GM21528 (cell line): ENCODE data around the gene C6orf89.
"Not testable (repeated sequence)": the region's sequence is repeated elsewhere in the genome, so short reads cannot be mapped to it uniquely, and the experiment has no call there.

Source experiments
- ATAC-seq: cut with Tn5 transposase; IDR thresholded peaks from one replicate; pipeline ENCODE4 v1.9.1; 2021; ENCODE audit warnings: mild to moderate bottlenecking, moderate library complexity; ENCODE audit not compliant: unreplicated experiment, low FRiP score

Gene C6orf89

DNA sequence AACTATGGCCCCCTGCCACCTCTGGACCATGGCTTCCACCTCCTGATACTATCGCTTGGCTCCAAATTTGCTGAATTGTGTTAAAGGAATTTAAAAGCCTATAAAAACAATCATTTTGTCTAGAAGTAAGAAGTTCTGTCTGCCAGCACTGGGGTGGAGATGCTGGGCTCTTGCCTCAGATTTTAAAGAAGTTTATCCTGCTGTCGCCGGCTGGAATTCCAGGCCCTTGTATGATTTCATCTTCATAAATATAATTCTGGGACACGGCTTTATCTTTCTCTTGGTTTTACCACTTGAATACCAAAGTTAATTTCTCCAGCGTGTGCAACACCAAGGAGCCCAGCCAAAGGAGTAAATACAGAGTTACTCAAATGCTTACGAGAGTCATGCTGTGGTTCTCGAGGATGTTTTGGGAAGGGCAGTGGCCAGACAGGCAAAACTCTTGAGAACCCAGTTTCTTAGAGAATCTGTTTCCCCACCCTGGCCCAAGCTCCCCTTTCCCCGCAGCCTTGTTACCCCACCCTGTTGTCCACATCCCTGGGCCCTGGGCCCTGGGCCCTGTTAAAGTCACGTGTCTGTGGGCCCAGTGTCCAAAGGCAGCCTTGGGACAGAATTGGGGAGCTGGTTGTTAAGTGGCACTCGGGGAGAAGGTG lies 31.9 kb downstream of the C6orf89 start:
- no peak for ATAC-seq

DNA sequence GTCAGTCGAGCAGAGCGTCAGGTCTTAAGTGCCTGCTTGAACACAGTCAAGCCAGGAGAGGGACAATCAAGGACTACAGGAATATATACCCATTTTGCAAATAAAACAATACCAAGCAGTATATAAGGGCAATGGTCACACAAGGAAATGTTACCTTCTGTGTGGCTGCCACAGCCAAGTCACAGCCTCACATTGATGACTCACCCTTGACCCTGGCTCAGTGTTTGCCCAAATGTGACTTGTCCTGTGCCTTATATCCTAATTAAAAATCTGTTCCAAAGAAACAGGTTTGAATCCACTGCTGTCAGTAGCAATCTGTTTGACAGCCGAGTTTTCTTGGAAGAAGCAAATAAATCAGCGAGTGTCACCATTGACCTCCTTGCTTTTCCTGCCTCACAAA lies 34.3 kb downstream of the C6orf89 start:
- no peak for ATAC-seq

DNA sequence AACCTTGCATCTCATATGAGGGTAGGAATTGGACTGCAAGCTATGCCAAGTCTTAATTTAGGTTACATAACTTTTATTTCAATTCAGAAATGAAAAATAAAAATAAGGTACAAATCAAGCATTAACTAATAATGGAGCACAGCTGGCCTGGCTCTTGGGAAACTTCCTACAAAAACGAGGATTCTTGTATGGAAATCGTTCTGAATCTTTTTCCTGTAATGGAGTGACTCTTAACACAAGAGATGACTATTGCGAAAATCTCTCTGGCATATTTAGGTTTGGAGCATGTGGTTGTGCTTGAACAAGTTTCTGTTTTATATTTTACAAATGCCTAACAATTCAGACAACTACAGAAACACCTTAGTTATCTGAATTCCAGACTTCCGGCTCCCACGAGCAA lies 34.8 kb downstream of the C6orf89 start:
- no peak for ATAC-seq

DNA sequence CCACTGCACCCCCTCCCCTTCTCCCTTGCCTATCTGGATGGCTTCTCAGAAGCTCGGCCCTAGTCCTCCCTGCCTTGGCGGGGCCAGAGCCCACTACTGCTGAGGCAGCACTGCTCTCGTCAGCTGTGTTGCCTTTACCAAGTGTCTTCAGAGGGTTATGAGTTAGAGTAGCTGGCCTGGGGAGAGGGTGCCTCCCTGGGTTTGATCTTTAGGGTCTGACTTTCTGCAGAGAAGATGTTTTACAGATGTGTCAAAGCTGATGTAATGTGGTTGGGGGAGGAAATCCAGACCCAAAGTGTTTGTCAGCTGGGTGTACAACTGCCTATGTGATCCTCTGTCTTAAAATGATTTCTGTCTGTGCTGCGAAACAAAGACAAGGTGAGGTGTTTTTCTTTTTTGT lies 38.4 kb downstream of the C6orf89 start:
- no peak for ATAC-seq

DNA sequence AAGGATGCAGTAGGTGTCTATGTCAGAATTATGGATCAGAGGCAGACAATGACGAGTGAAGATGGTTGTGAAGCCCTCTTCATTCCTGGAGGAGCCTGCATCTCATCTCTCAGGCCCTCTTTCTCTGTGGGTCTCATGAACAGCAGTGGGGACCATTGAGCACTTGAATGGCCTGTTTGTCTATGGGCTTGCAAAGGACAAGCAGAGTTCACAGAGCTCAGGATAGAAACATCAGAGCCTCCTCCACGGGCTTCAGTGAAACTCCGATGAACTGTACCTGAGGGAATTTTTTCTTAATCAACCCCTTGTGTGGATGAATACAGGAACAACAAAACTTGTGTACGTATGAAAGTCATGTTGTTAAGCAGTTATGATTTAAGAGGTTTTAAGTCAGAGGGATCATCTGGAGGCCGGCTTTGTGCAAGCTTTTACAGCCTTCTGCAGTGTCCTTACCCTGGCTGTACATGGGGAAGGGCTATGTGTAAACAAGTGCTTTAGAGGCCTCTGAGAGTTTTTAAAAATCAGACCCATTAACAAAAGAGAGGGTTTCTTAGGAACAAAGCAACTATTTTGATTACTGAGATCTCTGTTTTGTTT lies 39.1 kb downstream of the C6orf89 start:
- ATAC-seq: no peak

DNA sequence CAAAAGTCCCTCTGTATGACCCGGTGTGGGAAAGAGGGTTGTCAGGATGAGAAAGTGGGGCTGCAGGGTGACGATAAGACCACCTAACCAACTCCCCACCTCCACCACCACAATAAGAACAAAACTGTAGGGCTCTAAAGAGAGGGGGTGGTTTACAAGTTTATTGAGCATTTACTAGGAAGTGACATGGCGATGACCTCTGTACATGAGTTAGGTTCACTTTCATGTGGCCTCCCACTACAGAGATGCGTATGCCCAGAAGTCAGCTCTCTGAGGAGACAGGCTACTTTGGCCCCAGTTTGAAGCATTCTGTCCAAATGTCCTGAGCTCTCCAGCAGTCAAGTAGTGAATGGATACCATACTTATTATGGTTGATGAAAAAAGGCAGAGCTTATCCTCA lies 40.1 kb downstream of the C6orf89 start:
- ATAC-seq: no peak

DNA sequence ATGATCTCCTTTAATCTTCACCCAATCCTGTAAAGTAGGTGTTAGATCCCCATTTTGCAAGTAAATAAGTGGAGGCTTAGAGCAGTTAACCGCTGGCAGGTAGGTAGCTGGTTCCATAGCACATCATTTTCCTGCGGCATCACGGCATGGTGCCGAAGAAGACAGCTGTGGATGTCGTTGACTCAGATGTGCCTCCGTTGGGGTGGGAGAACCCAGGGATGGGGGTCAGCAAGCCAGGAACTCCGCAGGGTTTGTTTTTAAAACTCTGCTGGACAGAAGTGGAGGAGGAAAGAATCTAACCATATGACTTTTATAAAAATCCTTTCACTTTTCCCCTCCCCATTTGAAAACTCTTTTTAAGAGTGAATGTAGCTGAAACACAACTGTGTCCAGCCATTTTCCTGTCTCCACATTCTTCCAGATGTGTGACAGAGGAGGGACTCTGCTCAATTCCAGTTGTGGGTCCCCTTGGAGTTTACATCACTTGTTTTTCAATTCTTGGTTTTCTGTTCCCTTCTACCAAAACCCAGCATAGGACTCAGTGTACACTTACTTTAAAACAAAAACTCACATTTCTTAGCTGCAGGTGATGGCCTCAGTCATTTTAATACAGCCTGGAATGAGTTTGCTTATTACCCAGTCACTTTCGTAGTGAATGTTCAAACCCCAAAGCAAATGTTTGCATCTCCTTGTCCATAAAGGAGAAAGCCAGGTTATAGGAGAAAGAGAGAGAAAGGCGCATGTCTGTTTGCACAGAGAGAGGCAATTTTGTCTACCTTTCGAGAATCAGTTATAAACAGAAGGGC lies 41.2 kb downstream of the C6orf89 start:
- ATAC-seq: no peak

DNA sequence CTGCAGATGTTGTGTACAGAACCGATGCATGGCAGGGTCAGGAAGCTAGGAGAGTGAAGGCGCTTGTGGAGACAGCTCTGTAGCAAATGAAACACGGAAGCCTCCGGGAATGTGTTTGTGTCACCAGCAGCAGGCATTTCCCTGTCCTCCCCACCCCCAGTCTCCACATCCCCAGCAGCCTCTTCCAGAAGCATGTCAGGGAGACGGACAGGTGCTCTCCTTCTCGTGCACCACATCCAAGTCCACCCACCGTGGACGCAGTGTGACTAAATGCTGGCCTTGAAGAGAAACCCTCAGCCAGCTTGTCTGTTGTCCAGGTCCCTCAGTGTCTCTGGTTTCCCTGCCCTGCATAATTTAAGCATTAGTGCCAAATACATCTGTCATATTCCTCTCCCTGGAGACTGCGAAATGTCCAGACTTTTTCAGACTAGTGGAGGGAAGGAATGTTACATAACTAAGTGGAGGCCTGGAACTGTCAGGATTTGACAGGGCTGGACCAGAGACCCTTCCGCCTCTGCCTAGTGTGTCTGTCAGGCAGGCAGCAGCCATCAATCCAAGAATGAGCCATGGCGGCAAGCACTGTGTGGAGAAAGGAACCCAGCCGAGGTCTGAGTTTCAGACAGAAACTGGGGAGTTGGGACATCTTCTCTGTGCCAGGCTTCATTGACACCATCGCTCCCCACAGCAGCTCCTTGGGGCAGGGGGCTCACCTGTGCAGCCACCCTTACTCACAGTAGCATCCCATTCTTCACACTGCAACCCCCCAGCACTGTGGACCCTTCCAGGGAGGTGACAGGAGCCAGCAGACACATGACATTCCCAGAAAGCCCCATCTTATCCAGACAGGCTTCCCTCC lies 42.2 kb downstream of the C6orf89 start:
- ATAC-seq: no peak

DNA sequence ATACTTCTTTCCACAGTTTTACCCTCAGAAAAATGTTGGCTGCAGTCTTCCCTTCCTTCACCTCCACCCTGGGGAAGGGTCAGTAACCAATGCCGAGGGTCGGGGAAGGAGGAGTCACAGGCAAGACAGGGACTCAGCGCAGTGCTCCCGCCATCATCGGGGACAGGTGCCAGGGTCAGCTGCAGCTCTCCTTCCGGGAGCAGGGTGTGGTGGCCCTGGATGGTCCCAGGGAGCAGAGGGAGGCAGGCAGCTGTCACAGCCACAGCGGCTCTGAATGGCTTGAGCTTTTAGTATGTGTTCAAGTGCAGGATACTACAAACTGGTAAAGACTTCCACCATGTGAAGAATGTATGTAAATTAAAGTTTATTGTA lies 42.8 kb downstream of the C6orf89 start:
- ATAC-seq: no peak

DNA sequence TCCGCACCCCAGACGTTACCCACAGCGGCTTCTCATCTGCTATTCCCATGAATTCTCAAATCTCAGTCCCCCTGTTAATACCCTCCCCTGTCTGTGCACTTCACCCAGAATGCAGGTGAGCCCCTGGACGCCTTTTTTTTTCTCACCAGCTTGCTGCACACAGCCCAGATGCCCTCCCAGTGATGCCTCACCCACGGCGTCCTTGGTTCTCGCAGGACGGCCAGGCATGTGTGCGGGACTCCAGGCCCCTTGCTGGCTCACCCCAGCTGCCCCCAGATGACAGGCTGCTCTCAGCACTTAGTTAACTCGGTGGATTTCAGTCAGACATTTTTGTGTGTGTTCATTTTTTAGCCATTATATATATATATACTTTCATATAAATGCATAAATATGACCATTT lies 43.4 kb downstream of the C6orf89 start:
- no peak for ATAC-seq

DNA sequence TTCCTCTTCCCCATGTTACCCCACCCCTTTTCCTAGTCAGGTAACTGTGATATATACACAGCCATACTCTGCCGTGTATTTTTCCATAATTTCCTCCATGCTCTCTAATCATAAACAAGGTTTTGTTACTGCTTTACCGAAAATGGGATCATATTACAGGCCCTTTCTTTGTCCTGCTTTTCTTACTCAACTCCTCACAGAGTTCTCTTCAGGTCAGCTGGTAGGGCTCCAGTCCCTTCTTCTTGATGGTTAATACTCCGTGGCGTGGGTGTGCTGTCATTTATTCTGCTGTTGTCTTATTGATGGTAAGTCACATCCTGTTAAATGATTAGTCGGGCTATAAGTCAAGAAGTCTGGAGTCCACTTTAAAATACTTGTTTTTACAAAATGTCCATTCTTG lies 43.9 kb downstream of the C6orf89 start:
- no peak for ATAC-seq

DNA sequence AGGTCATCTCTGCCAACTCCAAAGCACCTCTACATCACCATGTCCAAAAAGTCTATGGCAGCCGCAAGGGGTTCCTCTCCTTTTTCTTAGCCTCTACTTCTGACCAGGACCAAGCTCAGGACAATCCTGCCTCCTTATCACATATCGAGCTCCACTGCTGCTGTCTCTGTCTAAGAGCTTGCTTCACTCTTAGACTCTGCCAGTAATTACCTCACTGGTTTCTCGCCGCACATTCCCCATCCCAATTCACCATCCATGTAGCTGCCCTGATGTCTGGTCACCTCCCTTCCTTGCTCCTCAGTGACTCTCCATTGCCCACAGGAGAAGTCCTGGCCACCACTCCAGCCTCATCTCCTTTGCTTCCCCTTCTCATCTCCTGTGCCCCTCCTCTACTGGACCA lies 44.7 kb downstream of the C6orf89 start:
- ATAC-seq: no peak

DNA sequence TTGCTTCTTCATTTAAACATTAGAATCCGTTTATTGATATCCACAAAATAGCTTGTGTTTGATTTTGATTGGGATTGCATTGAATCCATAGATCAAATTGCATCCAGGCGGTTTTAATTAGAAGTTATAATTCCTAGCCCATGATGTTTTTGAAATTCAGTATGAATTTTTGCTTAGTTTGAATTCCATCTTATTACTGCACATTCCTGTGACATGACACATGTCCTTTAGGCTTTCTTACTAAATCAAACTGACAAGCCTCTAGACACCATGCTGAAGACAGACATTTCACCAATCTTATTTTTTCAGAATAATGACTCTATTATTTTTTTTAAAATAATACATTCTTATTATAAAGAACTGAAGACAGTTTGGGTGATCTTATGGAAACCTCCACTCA lies 47.4 kb downstream of the C6orf89 start:
- no peak for ATAC-seq

DNA sequence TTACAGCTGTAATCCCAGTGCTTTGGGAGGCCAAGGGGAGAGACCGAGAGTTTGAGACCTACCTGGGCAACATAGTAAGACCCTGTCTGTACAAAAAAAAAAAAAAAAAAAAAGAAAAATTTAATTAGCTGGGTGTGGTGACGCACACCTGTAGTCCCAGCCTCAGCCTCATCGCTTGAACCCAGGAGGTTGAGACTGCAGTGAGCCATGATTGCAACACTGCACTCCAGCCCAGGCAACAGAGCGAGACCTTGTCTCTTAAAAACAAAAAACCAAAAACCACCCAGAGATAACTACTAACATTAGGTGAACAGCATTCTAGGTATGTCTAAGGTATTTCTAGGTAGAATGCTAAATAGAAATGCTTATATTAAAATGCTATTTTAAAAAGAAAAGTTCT lies 47.8 kb downstream of the C6orf89 start:
- ATAC-seq: no peak

DNA sequence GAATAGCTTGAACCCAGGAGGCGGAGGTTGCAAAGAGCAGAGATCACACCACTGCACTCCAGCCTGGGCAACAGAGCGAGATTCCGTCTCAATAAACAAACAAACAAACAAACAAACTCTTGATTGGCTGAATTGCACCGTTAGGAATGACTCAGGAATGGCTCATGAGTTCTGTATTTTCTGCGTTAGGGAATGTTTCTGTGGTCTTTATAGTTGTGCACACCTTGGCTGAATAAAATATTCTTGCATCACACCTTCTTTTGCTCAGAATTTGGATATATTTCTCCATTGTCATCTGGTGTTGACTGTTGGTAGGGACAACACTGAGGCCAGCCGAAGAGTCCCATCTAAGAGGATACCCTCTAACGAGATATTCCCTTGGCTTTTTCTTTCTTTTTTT lies 49.1 kb downstream of the C6orf89 start:
- ATAC-seq: no peak

DNA sequence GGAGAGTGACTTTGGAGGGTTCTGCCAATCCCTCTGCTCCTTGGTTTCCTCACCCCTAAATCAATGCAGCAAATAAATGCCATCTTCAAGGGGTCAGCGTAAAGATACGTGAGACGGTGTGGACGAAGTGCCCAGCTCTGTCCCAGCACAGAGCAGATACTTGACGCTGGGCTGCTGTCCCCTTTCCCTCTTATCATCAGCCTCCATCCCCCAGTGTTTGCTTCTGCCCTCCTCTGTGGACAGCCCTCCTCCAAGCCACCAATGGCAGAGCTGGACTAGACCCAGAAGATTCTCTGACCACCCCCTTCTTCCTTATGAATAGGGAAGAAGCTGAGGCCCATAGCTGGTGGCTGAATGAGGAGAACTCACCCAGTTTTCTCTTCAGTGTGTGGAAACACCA lies 51.1 kb downstream of the C6orf89 start:
- ATAC-seq: no peak

DNA sequence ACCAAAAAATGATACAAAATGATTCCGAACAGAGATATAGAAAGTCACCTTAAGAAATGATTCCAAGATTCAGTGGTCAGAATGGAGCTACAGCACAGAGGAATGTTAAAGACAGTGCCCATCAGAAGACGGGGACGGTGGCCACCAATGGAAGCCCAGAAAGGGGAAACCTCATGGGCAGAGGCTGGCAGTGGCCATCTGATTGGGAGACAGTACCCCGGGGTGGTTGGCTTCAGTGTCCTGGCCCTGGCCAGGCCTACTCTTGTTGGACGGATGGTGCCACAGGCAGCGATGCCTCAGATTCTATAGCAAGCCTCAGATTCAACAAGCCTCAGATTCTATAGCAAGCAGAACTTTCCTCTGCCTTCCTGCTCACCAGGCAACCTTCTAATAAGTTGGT lies 52.1 kb downstream of the C6orf89 start:
- ATAC-seq: no peak

DNA sequence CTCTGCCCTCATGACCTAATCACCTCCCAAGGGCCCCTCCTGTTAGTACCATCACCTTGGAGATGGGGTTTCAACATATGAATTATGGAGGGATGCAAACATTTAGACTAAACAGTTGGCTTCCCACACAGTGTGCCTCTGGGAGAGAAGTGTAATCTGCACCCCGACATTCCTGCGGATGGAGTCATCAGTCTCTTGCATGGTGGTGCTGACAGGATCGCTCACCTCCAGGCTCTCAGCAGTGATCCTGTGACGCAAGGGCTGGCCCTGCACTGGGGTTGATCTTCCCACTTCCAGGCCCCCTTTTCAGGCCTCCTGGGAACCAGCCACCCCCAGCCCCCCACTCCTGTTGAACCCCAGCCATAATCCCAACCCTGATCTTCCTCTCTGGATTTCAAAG lies 52.8 kb downstream of the C6orf89 start:
- ATAC-seq: no peak

DNA sequence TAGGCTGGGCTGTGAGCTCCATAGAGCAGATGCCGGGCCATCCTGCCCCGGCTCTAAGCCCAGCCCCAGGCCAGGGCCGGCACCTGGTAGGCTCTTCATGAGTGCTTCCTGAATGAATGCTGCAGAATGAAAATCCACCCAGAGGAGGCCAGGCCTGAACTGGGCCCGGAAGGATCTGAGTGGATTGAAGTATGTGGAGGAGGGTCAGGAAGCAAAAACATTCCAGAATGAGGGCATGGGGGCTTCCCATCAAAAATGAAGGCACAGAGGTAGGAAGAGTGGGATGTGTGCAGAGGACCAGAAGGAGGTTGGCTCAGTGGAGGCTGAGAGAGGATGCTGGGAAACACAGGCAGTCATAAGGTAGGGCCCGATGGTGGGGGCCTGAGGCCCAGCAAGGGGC lies 53.3 kb downstream of the C6orf89 start:
- ATAC-seq: not testable (repeated sequence)

DNA sequence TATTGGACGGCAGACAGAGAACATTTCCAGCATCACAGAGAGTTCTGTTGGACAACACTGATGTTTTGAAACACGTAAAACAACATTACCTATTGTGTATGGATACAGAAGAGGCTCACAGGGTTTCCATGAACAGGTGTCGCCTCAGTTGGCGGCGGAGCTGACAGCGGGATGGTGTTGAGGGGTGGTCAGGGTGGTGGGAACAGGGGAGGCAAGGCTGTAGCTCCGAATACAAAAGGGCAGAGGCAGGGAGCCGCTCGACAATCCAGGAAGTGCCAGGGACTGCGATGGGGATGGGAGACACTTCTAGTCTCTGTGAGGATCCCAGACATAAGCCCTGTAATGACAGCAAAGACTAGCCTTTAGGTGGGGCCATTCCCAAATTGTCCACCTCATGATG lies 54.3 kb downstream of the C6orf89 start:
- no peak for ATAC-seq

DNA sequence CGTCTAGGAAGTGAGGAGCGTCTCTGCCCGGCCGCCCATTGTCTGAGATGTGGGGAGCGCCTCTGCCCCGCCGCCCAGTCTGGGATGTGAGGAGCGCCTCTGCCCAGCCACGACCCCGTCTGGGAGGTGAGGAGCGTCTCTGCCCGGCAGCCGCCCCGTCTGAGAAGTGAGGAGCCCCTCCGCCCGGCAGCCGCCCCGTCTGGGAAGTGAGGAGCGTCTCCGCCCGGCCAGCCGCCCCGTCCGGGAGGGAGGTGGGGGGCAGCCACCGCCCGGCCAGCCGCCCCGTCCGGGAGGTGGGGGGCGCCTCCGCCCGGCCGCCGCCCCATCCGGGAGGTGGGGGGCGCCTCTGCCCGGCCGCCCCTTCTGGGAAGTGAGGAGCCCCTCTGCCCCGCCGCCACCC lies 55.8 kb downstream of the C6orf89 start:
- ATAC-seq: not testable (repeated sequence)
